Stimulated activated CD8-positive, alpha-beta memory T cell treated with anti-CD3 and anti-CD28 coated beads, Interleukin-7, amount 100 ng/mL, for 4 hours (primary cell): ENCODE data around the gene AGPAT3.
A peak's percentile ranks its signal among the peaks of the same experiment; 100 is the strongest.

Source experiments
- DNase-seq, 2 donors: peaks; one replicate each; pipeline ENCODE4 v3.0.0-alpha.2; 2020; ENCODE audit warnings: low read depth in 2 of 2

The AGPAT3 gene

DNA sequence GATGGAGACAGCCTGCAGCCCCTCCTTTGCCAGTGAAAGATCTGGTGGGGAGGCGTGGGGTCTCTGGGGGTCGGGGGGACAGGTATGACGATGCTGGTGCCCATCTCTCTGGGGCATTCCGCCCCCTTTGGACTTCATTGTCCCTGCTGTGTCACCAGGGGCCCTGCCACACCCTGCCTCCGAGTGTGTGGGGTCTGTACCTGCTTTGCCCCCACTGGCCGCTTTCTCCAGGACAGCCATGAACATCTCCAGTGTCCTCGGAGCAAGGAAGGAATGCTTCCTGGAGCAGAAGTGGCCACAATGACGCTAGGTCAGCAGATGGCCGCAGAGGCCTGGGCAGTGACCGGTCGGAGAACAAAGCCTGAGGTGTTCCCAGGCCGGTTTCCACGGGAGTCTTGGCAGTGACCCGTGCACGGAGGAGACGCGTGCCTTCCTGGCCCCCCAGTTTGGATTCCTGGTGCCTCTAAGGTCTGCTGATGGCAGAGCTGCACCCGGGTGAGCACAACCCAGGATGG, 128.5 kb downstream of the AGPAT3 start:
- DNase-seq = no peak

DNA sequence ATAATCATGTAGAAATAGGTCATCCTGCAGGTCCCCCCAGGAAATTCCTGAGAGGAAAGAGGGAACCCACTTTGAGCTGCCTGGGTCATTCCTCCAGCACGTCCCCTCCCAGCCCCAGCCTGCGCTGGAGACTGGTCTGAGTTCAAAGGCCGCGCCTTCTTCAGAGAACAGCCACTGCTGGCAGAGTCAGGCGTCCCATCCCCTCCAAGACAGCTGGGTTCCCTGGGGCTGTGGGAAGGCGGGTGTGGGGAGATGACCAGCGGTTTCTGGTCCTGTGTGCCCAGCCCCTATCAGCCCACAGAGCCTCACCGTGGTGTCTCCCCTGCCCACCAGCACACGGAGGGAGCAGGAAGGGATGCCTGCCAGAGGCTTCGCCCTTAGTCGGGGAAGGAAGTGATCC, 129.1 kb downstream of the AGPAT3 start:
- DNase-seq = no peak

DNA sequence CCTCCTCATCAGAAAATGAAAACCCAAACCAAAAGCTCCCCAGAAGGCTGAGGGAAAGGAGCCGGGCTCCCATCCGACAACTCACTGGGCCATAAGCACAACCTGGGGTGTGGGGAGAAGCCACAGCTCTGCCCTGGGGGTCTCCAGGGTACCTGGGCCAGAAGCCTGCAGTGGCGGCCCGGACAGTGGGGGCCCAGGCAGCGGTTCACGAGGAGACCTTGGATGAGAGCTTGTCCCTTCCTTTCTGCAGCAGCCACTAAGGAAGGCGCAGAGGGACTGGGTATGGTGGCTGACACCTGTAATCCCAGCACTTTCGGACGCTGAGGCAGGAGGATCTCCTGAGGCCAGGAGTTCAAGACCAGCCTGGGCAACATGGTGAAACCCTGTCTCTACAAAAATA, 129.6 kb downstream of the AGPAT3 start:
- DNase-seq = no peak

DNA sequence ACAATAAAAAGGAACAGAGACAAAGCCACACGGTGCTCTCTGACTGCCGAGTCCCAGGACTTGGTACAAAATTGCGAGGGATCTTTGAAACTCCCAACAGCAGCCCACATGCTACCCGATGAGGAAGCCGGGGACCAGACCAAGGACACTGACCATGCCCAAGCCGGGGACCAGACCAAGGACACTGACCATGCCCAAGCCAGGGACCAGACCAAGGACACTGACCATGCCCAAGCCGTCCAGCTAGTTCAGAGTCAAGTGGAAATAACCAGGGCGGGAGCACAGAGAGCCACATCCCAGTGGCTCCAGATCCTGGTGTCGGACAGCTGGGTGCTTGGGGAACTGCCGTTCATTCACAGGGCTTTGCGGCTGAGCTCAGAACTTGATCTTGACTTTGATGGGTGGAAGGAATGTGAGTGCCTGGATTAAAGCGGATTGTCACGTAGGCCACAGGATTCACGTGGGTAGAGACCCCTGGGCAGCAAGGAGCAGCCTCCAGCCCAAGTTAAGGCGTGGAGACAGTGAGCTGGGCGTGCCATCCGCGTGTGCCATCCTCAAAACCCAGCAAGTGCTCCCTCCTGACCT, 130.6 kb downstream of the AGPAT3 start:
- DNase-seq = no peak

DNA sequence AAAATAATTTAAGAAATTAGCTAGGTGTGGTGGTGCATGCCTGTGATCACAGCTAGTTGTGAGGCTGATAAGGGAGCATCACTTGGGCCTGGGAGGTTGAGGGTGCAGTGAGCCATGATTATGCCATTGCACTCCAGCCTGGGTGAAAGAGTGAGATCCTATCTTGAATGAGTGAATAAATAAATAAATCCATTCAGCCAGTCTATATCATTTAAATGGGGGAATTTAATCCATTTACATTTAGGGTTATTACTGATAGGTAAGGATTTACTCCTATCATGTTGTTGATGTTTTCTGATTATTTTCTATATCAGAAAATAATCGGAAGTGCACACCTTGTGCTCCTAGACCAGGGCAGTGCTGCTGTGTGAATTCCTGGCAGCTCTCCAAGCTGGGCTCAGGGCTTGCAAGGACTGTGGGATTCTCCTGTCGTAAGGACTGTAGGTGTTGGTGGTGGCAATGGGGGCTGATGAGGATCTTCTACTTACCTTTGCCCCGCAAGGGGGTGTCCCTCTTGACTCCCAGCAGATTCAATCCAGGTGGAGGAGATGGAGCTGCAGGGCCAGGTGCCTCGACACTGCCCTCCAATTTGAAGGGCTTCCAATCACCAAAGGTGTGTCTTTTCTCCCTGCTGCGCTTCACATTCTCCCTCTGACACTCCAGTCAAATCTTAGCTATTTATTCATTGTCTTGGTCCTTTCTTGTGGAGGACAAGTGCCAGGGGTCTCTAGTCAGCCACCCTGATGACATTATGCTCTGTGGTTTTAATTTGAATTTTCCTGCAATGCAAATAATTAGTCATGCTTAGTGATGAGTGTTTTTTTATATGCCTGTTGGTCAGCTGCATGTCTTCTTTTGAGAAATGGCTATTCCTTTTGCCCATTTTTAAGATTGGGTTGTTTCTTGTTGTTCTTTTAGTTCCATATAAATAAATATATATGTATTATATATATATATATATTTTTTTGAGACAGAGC, 133.0 kb downstream of the AGPAT3 start:
- no peak for DNase-seq

DNA sequence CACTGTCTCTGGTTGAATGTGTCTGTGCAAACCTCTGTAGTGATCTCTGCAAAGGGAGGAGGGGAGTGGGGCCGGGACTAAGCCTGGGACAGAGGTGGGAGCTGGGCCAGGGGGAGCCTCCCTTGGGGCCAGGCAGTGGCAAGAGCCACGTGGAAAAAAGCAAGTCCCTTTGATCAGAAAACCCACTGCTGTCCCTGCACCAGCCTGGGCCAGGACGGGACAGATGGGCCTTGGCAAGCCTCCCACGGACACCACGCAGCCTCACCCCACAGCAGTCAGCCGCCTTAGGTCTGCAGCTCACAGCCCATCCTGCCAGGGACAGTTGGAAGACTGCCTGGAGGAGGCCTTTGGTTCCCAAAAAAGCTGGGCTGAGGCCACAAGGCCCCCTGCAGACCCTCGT, 135.3 kb downstream of the AGPAT3 start:
- no peak for DNase-seq

DNA sequence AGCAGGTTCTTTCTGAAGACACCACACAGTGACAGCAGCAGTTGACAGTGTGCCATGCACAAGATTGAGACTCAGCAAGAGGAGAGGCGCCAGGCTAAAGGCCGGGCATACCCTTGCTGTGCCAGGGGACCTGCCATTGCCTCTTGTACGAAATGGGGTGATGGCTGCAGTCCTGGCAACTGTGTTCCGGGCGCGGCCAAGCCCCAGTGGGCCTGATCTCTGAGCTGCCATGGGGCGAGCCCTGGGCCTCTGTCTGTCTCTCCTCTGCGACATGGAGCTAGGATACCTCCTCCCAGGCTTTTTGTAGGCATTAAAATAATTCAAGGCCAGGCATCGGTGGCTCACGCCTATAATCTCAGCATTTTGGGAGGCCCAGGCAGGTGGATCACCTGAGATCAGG, 137.5 kb downstream of the AGPAT3 start:
- DNase-seq = no peak

DNA sequence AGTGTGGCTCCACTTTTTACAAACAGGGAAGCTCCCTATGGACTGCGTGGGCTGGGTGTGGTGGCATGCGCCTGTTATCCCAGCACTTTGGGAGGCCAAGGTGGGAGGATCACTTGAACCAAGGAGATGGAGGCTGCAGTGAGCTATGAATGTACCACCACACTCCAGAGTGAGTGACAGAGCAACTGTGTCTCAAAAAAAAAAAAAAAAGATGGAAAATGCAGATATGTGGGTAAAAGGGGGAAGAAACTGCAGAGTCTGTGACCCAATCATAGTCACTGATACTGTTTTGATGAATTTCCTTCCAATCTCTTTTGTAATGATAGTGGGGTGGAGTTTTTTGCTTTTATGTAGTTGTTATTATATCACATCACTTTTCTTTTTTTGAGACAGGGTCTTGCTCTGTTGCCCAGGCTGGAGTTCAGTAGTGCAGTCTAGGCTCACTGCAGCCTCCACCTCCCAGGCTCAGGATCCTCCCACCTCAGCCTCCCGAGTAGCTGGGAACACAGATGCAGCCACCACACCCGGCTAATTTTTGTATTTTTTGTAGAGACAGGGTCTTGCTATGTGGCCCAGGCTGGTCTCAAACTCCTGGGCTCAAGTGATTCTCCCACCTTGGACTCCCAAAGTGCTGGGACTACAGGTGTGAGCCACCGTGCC, 138.4 kb downstream of the AGPAT3 start:
- DNase-seq = no peak

DNA sequence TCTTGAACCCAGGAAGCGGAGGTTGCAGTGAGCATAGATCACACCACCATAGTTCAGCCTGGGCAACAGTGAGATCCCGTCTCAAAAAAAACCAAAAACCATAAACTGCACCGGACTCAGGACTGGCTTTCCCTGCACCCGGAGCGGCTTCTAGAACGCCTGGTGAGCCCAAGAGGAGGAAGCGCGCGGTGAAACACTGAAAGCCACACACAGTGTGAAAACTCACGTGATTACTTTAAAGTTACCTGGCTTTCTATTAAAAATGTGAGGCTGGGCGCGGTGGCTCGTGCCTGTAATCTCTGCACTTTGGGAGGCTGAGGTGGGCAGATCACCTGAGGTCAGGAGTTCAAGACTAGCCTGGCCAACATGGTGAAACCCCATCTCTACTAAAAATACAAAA, 140.0 kb downstream of the AGPAT3 start:
- no peak for DNase-seq

DNA sequence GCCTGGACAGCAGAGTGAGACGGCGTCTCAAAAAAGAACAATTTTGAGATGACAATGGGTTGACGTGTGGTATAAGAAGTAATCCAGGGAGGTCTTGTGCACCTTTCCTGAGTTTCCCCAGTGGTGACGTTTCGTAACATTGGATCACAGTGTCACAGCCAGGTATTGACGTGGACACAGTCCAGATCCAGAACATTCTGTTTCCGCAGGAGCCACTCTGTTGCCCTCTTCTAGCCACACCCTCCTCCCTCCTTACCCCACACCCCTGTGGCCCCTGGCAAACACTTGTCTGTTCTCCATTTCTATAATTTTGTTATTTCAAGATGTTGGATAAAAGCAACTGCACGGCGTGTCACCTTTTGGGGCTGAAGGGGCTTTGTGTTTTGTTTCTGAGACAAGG, 140.6 kb downstream of the AGPAT3 start:
- no peak for DNase-seq

DNA sequence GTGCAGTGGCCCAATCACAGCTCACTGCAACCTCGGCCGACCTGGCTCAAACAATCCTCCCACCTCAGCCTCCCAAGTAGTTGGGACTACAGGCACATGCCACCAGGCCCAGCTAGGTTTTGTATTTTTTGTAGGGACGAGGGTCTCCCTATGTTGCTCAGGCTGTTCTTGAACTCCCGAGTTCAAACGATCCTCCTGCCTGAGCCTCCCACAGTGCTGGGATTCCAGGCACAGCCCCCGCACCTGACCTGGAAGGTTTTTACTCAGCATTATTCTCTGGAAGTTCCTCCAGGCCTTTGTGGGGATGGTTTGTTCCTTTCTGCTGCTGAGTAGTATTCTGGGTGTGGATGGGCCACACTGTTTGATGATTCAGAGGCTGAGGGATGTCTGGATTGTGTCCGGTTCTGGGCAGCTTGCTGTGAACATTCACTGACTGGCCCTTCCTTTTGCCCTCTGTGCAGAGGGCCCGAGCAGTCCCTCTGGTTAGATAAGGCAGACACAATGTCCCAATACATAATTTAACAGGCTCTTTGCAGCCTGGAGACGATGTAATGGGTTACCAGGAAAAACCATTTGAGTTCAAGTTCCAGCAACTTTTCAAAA, 141.1 kb downstream of the AGPAT3 start:
- DNase-seq = no peak

DNA sequence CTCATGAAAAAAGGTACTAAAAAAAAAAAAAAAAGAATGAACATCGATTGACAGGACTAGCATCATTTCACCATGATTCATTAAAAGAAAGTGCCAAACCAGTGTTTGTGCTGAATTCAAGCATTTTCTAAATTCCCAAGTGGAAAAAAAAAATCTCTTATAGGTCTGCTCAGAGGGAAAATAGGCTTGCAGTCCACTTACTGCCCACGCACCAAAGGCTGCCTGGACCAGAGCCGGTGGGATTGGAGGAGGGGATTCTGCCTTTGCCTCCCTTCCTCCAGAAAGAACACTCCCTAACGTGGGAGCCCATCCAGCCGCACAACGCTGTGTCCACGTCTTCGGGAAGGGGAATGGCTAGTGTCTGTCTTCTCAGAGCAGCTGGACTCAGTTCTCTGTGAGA, 141.6 kb downstream of the AGPAT3 start:
- DNase-seq = no peak

DNA sequence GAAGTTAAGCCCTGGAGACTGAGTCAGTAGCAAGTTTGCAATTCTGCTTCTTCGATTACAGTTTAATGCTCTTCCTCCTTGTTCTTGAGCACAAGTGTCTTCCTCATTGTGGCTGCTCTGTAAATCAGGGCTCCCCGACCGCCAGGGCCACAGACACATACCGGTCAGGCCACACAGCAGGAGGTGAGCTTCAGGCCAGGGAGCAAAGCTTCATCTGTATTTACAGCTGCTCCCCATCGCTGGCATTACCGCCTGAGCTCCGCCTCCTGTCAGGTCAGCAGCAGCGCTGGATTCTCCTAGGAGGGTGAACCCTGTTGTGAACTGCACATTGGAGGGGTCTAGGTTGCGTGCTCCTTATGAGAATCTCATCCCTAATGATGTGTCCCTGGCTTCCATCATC, 145.4 kb downstream of the AGPAT3 start:
- DNase-seq = no peak

DNA sequence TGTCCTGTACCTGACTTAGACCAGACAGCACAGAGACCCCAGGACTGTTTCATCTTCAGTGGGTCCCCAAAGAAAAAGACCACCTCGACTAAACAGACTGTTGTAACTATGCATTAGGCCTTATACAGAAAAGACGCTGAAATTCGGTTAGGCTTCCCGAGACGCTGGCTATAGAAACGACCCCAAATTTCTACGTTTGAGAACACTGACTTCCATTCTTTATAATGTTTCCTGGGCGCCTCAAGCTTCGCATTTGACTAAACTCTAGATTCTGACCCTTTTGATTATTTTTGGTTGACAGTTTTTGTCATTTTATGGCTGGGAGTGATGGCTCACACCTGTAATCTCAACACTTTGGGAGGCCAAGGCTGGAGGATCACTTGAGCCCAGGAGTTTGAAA, 146.1 kb downstream of the AGPAT3 start:
- DNase-seq = no peak

DNA sequence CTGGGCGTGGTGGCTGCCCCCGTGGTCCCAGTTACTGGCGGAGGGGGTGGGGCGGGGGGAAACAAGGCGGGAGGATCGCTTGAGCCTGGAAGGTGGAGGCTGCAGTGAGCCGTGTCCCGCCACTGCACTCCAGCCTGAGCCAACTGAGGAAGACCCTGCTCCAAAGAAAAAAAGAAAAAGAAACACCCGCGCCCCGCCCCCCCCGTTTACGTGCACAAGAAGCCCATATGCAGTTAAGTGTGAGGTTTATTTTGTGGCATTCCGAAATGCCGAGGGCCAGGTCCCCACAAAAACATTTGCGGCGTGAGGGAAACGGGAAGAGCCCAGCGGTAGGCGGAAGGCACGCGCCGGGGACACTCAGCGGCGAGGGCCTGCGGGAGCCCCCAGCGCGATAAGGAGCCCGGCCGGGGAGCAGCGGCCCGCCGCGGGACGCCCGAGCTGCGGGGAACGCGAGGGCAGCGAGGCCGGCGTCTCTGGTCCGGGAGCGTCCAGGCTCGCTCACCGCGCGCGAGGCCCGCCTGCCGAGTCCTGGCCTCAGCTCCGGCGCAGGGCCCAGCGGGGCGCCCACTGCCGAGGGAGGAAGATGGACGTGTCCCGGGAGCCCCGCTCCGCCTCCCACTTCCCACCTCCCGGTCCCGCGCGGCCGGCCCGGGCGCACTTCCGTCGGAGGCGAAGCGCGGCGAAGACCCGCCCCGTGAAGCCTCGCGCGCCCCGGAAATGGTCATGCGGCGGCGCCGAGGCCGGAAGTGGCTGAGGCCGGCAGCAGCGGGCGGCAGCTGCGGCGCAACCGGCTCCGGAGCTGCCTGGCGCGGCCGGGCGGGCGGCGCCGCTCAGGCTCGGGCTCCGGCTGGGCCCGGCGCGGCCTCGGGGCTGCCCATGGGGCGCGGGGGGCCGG, 146.8 kb downstream of the AGPAT3 start, which contains the start of gene TRAPPC10:
TSS of gene TRAPPC10 (plus strand) at position 731 of the 895 bp plus-strand sequence. CDS start 185 bp downstream, outside the sequence.
- peak; percentile 39 to 75 for DNase-seq

DNA sequence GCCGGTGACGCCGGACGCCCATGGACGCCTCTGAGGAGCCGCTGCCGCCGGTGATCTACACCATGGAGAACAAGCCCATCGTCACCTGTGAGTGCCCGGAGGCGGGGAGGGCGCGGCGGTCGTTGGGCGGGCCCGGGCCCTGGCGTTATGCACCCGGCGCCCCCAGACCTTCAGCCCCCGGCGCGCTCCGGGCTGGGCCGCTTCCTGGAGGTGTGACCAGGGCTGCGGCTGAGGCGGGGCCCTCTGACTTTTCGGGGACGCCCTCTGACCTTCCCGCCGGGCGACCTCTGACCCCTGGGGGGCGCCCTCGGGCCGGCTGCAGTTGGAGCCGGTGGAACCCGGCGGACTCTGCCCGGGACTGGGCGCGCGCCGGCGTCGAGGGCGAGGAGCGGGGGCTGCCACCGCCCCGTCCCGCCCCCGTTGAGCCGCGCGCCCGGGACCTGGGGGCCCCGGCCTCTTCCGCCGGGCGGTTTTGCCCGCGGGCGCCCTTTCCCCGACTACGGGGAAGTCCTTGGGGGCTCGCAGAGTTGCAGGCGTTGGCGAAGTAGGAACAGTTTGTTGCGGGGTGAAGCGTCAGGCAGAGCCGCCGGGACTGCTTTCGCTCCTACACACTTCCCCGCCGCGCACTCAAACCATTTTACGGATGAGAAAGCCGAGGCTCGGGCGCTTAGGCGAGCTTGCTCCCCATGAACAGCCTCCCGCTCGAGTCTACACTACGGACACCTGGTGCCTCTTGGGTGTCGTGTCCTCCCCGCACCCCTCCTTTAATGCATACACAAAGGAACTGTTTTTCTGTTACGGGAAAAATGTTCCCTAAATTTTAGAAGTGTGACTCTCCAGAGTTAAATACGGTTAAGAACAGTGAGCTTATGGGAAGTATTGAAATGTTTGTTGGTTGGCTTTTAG, 147.7 kb downstream of the AGPAT3 start:
- peak; percentile 65 to 79 for DNase-seq

DNA sequence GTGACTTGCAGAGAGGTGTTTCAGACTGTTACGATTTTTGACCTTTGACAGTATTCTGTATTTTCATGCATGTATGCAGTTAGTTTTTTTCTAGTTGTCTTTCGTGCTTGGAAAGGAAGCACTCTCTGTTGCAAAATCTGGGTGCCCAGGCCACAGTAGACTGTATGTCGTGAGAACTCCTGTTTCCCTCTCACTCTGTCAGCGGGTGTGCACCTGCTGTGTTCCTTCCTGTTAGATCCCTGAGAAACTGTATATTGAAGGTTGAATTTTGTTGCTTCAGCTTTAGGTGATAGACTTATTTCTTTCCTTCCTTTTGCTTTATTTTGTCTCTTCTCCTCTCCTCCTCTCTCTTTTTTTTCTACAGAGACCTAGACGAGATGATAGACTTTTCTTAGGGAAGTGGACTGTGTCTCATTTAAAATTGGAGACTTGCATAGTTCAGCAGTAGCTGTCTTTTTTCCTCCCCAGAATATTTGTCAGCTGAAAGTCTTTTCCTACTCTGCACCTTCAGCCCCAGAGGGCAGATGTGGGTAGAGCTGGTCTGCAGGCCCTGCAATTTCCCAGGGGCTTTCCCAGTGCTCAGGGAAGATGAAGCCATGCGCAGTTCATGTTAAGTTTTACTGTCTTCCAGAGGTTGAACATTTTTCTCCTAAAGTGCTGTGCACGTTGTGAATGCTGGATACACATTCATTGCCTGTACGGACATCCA, 148.5 kb downstream of the AGPAT3 start:
- peak in 1 of 2 donors; percentile 17 for DNase-seq

DNA sequence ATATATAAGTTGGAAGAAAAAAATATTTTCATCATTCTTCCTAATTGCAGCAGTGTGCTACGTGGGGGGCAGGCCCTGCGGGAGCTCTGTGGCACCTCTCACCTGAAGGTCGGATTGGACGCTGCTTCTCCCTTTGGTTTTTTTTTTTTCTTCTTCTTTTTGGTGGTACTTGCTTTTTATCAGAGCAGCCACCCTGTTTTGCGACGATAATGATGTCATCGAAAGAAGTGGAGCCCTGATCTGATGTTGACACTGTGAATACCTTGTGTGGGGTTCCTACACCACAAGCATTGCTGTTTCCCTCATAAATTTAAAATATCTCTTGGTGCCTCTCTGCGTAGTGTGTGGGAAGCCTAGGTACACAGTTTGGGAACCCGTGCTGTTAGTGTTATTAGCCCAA, 152.6 kb downstream of the AGPAT3 start:
- DNase-seq = no peak

DNA sequence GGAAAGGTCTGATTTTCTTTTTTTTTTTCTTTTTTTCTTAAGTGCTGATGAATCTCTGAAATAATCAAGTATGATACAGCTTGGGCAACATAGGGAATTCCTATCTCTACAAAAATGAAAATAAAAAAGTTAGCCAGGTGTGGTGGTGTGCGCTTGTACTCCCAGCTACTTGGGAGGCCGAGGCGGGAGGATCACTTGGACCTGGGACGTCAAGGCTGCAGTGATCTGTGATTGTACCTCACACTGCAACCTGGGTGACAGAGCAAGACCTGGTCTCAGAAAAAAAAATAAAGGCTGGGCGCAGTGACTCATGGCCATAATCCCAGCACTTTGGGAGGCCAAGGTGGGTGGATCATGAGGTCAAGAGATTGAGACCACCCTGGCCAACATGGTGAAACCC, 153.1 kb downstream of the AGPAT3 start:
- no peak for DNase-seq
